Activated naive CD4-positive, alpha-beta T cell treated with anti-CD3 and anti-CD28 coated beads, Interleukin-2, amount 10 ng/mL, durations not matched to agents 7 days and 5 days (primary cell): ENCODE measurements around the gene LCE5A.
"Not testable (repeated sequence)": the region's sequence is repeated elsewhere in the genome, so short reads cannot be mapped to it uniquely, and the experiment has no call there.

Experiments used
- CTCF ChIA-PET: fragments of 350-600 bp; sonication (Branson Sonifier 250); formaldehyde crosslinking; loops from one replicate; lab custom pipeline; 2021; ENCODE audit warnings: antibody characterized with exemption; lab: Charles Lee
- DNase-seq: peaks from one replicate; pipeline ENCODE4 v3.0.0-alpha.2; 2020
- H3K27ac Mint-ChIP-seq: one replicate; pipeline ENCODE4 v1.8.0; 2021; ENCODE audit warnings: mild to moderate bottlenecking, moderate library complexity, mixed read lengths
- H3K27me3 Mint-ChIP-seq: one replicate; pipeline ENCODE4 v1.8.0; 2021; ENCODE audit warnings: mild to moderate bottlenecking, mixed read lengths
- H3K36me3 Mint-ChIP-seq: one replicate; pipeline ENCODE4 v1.8.0; 2021; ENCODE audit warnings: mixed read lengths
- H3K4me1 Mint-ChIP-seq: one replicate; pipeline ENCODE4 v1.8.0; 2021; ENCODE audit warnings: mixed read lengths
- H3K4me3 Mint-ChIP-seq: one replicate; pipeline ENCODE4 v1.8.0; 2021; ENCODE audit warnings: mild to moderate bottlenecking, moderate library complexity, mixed read lengths
- H3K9me3 Mint-ChIP-seq: one replicate; pipeline ENCODE4 v1.8.0; 2021; ENCODE audit warnings: mixed read lengths

The LCE5A gene

DNA sequence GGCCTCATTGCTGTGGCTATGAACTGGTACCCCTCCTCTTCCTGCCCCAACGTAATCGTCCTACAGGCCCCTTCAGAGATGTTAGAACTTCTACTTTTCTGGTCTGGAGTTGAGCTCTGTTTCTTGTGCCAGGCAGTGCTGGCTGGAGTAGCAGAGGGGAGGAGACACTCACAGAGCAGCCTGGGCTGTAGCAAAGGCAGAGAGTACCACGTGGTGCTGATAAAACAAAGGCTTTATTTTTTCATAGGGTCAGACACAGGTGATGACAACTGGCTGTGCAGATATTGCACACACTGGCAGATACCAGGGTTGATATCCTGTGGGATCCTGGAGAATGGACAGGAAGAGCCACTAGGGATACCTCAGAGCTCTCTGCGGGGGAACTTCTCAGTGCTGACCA lies 26.9 kb downstream of the LCE5A start:
- CTCF ChIA-PET = no interaction called here
- Mint-ChIP-seq H3K4me3 (no peak overlapping the region), H3K27me3 (peaks cover 5% of the 10 kb centered on the region), H3K36me3 (no peaks in the 10 kb centered on the region), H3K4me1 (no peaks in the 10 kb centered on the region), H3K27ac (no peak overlapping the region), H3K9me3 (no peaks in the 10 kb centered on the region)
- no peak for DNase-seq

DNA sequence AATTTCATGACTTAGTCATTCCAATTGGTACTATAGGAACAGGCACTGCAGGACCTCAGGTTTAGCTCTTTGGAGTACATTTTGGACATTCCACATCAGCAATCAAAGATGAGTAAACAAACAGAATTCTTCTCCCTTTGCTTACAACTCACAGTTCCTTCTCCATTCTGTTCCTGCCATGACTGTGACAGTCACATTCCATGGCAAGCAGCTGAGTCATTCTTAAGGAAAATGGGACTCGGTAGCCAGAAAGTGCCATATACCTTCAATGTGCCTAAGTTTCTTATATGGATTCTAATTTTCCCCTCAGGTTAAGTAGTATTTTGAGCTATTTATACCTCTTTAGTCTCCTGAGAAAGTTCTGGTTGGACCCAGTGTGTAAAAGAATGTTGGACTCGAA lies 29.3 kb downstream of the LCE5A start:
- H3K9me3 Mint-ChIP-seq = no peaks in the 10 kb centered on the region
- DNase-seq = no peak
- H3K4me1 Mint-ChIP-seq = no peaks in the 10 kb centered on the region
- no peak overlapping the region for H3K27ac Mint-ChIP-seq
- CTCF ChIA-PET = no interaction called here
- H3K4me3 Mint-ChIP-seq = no peak overlapping the region
- no peaks in the 10 kb centered on the region for H3K36me3 Mint-ChIP-seq
- H3K27me3 Mint-ChIP-seq = peaks cover 8% of the 10 kb centered on the region

DNA sequence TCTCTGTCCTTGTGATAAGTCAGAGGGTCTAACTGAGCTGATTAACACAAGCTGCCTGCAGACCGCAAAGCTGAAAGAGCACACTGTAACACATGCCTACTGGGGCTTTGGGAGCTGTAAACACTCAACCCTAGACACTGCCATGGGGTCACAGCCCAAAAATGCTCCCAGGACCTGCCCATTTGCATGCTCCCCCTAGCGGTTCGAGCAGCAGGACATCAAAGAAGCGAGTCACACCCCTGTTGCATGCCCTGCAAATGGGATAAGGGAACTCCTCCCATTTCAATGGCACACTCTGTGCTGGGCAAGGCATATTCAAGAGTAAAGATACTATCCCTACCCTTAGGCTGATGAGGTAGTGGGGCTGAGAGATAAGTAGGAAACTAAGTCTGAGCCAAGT lies 33.2 kb downstream of the LCE5A start:
- no peak overlapping the region for H3K27ac Mint-ChIP-seq
- no peaks in the 10 kb centered on the region for H3K4me1 Mint-ChIP-seq
- H3K27me3 Mint-ChIP-seq = peaks cover 8% of the 10 kb centered on the region
- DNase-seq = no peak
- no peaks in the 10 kb centered on the region for H3K36me3 Mint-ChIP-seq
- no peak overlapping the region for H3K4me3 Mint-ChIP-seq
- H3K9me3 Mint-ChIP-seq = no peaks in the 10 kb centered on the region
- CTCF ChIA-PET = no interaction called here

DNA sequence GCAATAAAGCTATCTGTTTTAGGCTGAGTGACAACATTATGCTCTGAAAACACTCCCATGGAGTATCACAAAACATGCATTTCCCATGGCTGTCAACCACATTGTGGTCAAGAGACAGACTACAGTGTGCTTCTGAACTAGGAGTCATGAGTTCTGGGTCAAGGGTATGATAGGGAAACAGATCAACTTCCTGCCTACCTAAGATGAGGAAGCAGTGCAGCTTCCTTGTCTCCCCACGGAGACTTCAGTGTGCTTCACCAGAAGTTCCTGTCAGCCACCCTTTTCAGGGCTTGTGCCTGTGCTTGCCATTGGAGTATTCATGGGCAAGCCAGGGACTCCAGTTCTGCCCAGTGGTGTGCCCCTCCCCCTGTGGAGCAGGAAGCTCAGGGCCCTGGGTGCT lies 36.1 kb downstream of the LCE5A start:
- no peaks in the 10 kb centered on the region for H3K4me1 Mint-ChIP-seq
- no peak overlapping the region for H3K27ac Mint-ChIP-seq
- H3K4me3 Mint-ChIP-seq = no peak overlapping the region
- CTCF ChIA-PET = interaction anchor here (0.8 kb wide), 1 partner anchor 77 kb away, joined by 3 read pairs; the partner anchor contains the start of gene LCE3A
- no peaks in the 10 kb centered on the region for H3K9me3 Mint-ChIP-seq
- no peak for DNase-seq
- H3K36me3 Mint-ChIP-seq = no peaks in the 10 kb centered on the region
- H3K27me3 Mint-ChIP-seq = peaks cover 3% of the 10 kb centered on the region

DNA sequence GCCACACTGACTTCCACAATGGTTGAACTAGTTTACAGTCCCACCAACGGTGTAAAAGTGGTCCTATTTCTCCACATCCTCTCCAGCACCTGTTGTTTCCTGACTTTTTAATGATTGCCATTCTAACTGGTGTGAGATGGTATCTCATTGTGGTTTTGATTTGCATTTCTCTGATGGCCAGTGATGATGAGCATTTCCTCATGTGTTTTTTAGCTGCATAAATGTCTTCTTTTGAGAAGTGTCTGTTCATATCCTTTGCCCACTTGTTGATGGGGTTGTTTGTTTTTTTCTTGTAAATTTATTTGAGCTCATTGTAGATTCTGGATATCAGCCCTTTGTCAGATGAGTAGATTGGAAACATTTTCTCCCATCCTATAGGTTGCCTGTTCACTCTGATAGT lies 37.8 kb downstream of the LCE5A start:
- H3K27me3 Mint-ChIP-seq = not testable (repeated sequence)

More for the DNA sequence above, 37.8 kb downstream of the LCE5A start:
- H3K4me3 Mint-ChIP-seq, H3K36me3 Mint-ChIP-seq, H3K27ac Mint-ChIP-seq, DNase-seq, H3K9me3 Mint-ChIP-seq, H3K4me1 Mint-ChIP-seq, CTCF ChIA-PET: not testable (repeated sequence)
